Endothelial cell (in vitro differentiated cells): ENCODE data around the gene NCAM2. TPM values are rescaled to one million over a fixed set of nuclear protein-coding genes. Genes with fewer than 3 reads are reported as not detected.

Experiments
- DNase-seq: peaks from one replicate; pipeline ENCODE4 v3.0.0; 2021; ENCODE audit warnings: low spot score
- H3K27ac Mint-ChIP-seq: one replicate; pipeline ENCODE4 v1.8.0; 2021; ENCODE audit warnings: mixed read lengths, inconsistent platforms; ENCODE audit not compliant: unreplicated experiment
- H3K27me3 Mint-ChIP-seq: one replicate; pipeline ENCODE4 v1.8.0; 2021; ENCODE audit warnings: mild to moderate bottlenecking, moderate library complexity, mixed read lengths, inconsistent platforms; ENCODE audit not compliant: unreplicated experiment
- H3K36me3 Mint-ChIP-seq: one replicate; pipeline ENCODE4 v1.8.0; 2021; ENCODE audit warnings: mild to moderate bottlenecking, low read depth, mixed read lengths, inconsistent platforms; ENCODE audit not compliant: unreplicated experiment
- H3K4me1 Mint-ChIP-seq: one replicate; pipeline ENCODE4 v1.8.0; 2021; ENCODE audit warnings: mild to moderate bottlenecking, mixed read lengths, inconsistent platforms; ENCODE audit not compliant: unreplicated experiment
- H3K4me3 Mint-ChIP-seq: one replicate; pipeline ENCODE4 v1.8.0; 2021; ENCODE audit warnings: mild to moderate bottlenecking, mixed read lengths, inconsistent platforms; ENCODE audit not compliant: unreplicated experiment
- H3K9me3 Mint-ChIP-seq: one replicate; pipeline ENCODE4 v1.8.0; 2021; ENCODE audit warnings: mixed read lengths, inconsistent platforms; ENCODE audit not compliant: unreplicated experiment
- total RNA-seq: library from RNA; stranded (reverse); fragmentation: NEBNext Ultra II Directional; extraction: Animal tissue kit (Norgen Biotek cat#: 25700); gene quantifications from one replicate; pipeline ENCODE4 v1.2.1, GENCODE V29; 2021; ENCODE audit not compliant: unreplicated experiment
- TF ChIP-seq, protein P1 (sequence below): fragments of 200-600 bp; sonication (generic); IDR thresholded peaks from one replicate; pipeline ENCODE4 v1.5.0; 2021; ENCODE audit warnings: antibody characterized with exemption; ENCODE audit not compliant: unreplicated experiment

The NCAM2 gene
- total RNA-seq, 1 donor from 2014 or later, result 0.64 TPM

DNA sequence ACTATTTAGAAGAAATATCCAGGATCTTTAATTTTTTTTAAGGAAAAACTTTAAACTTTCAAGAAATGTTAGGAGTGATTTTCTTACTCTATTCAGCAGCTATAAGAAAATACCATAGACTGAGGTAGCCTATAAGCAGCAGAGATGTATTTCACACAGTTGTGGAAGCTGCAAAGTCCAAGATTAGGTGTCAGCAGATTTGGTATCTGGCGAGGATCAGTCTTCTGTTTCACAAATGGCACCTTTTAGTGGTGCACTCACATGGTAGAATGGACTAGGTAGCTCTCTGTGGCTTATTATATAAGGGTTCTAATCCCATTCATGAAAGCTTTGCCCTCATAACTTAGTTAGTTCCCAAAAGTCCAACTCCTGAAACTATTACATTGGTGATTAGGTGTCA, 207.4 kb downstream of the NCAM2 start:
- TF ChIP-seq, protein P1, sequence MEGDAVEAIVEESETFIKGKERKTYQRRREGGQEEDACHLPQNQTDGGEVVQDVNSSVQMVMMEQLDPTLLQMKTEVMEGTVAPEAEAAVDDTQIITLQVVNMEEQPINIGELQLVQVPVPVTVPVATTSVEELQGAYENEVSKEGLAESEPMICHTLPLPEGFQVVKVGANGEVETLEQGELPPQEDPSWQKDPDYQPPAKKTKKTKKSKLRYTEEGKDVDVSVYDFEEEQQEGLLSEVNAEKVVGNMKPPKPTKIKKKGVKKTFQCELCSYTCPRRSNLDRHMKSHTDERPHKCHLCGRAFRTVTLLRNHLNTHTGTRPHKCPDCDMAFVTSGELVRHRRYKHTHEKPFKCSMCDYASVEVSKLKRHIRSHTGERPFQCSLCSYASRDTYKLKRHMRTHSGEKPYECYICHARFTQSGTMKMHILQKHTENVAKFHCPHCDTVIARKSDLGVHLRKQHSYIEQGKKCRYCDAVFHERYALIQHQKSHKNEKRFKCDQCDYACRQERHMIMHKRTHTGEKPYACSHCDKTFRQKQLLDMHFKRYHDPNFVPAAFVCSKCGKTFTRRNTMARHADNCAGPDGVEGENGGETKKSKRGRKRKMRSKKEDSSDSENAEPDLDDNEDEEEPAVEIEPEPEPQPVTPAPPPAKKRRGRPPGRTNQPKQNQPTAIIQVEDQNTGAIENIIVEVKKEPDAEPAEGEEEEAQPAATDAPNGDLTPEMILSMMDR, result no peak

DNA sequence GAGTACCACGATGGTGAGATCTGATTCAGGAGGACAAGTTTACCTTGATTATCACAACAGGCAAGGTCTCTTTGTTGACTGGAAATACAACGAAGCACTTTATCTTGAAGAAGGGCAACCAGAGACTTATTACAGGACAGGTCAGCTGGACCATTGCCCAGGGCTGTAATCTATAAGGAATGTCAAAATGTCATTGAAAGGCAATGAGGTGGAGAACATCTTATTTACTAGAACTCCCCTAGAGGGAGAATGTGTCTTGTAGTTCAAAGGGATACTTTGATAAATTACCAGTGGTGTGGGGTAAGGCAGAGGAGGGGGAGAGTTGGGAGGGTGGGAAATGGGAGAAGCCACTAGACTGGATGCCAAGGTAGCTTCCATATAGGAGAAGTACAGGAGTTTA, 212.3 kb downstream of the NCAM2 start:
- TF ChIP-seq, protein P1, result no peak
- H3K4me1 Mint-ChIP-seq, result no peaks in the 10 kb centered on the region
- H3K4me3 Mint-ChIP-seq, result no peak overlapping the region
- no peaks in the 10 kb centered on the region for H3K27me3 Mint-ChIP-seq
- no peak overlapping the region for H3K27ac Mint-ChIP-seq
- DNase-seq, result no peak
- no peaks in the 10 kb centered on the region for H3K9me3 Mint-ChIP-seq
- no peaks in the 10 kb centered on the region for H3K36me3 Mint-ChIP-seq

More for the DNA sequence above, 207.4 kb downstream of the NCAM2 start:
- Mint-ChIP-seq H3K27me3 (no peaks in the 10 kb centered on the region), H3K9me3 (no peaks in the 10 kb centered on the region), H3K27ac (no peak overlapping the region), H3K4me3 (no peak overlapping the region), H3K36me3 (no peaks in the 10 kb centered on the region), H3K4me1 (no peaks in the 10 kb centered on the region)
- no peak for DNase-seq

DNA sequence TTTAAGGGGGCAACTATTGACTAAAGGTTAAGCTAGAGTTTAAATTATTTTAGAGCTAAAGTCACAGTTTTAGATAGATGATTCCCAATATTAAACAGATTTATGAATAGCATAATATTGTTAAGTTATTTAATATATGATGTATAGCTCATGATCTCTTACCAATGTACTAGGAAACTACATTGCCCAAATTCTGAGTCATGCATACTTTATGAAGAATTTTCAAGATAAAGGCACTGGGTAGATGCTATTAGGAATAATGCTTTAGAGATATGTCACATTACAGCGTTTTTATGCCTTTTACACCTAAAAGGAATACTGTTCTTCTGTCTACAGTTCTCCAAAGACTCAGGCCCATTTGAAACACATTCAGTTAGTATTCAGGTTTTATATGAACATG, 215.1 kb downstream of the NCAM2 start:
- Mint-ChIP-seq H3K27me3 (no peaks in the 10 kb centered on the region), H3K36me3 (no peaks in the 10 kb centered on the region), H3K9me3 (no peaks in the 10 kb centered on the region), H3K4me3 (no peak overlapping the region), H3K4me1 (no peaks in the 10 kb centered on the region), H3K27ac (no peak overlapping the region)
- TF ChIP-seq, protein P1, result no peak
- no peak for DNase-seq

DNA sequence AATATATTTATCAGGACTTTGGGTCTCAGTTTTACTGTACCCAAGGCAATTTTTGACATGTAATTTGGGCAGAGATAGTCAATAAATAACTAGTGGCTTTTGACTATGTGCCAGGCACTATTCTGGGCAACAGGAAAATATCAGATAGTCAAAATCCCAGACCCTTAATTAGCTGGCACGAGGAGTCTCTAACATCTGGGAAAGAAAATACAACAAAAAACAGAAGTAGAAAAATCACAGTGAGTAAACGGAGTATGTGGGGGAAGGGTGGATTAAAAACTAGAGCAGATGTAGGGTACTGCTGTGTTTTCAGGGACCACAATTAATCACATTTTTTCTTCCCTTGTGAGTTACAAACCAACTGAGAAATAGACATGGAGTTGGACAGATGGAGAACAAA, 217.8 kb downstream of the NCAM2 start:
- H3K4me1 Mint-ChIP-seq, result no peaks in the 10 kb centered on the region
- TF ChIP-seq, protein P1, result no peak
- H3K27ac Mint-ChIP-seq, result no peak overlapping the region
- H3K4me3 Mint-ChIP-seq, result no peak overlapping the region
- no peaks in the 10 kb centered on the region for H3K9me3 Mint-ChIP-seq
- H3K27me3 Mint-ChIP-seq, result no peaks in the 10 kb centered on the region
- H3K36me3 Mint-ChIP-seq, result no peaks in the 10 kb centered on the region
- DNase-seq, result no peak

DNA sequence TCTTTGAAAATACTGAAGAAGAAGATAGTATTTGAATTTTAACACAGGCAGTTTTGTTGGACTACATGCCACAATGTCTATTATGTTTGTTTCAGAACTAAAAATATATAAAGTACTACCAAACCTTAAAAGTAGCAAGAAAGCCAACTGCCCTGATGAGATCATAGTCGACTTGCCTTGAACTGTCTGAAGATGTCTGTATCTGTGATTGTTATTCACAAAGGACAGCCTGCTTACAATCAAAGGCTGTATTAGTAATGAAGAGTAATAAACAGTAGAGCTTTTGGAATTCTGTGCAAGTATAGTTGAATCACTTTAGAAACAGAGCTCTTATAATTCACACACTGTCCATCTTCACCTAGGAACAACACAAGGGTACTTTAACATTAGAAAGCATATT, 228.3 kb downstream of the NCAM2 start:
- Mint-ChIP-seq H3K36me3 (no peaks in the 10 kb centered on the region), H3K4me3 (no peak overlapping the region), H3K27me3 (no peaks in the 10 kb centered on the region), H3K4me1 (no peaks in the 10 kb centered on the region), H3K27ac (no peak overlapping the region), H3K9me3 (no peaks in the 10 kb centered on the region)
- TF ChIP-seq, protein P1, result no peak
- DNase-seq, result no peak
